Skin epidermis (tissue), 12 donors: Measurements from ENCODE around the gene TIAL1.

Experiments
- H3K27ac ChIP-seq, 21 experiments: fragments of 200-600 bp; sonication (generic) in 11 of 21; one replicate each; pipeline ENCODE4 v1.5.0; 2020; ENCODE audit warnings: mild to moderate bottlenecking in 3 of 21, inconsistent platforms in 2 of 21, moderate library complexity in 2 of 21
- H3K4me3 ChIP-seq, 7 experiments: fragments of 200-600 bp; sonication (generic) in 2 of 7; one replicate each; pipeline ENCODE4 v1.5.0; 2020; ENCODE audit warnings: inconsistent platforms in 2 of 7, mild to moderate bottlenecking in 2 of 7, moderate library complexity in 1 of 7

TIAL1 gene

DNA sequence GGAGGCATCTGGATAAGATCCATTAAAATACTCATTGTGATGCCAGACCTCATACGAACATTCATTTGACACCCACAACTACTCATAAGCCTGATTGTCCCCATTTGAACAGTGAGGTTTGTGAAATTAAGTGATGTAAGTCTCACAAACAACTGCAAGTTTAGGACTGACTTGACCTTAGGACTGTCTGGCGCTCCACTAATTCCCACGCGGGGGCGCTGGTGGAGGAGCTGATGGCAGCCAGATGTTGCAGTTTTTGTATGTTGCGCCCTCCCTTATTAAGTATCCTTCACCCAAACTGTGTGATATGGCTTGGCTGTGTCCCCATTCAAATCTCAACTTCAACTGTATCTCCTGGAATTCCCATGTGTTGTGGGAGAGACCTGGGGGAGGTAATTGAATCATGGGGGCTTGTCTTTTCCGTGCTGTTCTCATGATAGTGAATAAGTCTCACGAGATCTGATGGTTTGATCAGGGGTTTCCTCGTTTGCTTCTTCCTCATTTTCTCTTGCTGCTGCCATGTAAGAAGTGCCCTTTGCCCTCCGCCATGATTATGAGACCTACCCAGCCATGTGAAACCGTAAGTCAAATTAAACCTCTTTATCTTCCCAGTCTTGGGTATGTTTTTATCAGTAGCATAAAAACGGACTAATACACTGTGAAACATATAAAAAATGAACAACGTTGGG, 20.3 kb upstream of the TIAL1 start:
- H3K27ac ChIP-seq = no peak overlapping the region
- H3K4me3 ChIP-seq = no peak overlapping the region

DNA sequence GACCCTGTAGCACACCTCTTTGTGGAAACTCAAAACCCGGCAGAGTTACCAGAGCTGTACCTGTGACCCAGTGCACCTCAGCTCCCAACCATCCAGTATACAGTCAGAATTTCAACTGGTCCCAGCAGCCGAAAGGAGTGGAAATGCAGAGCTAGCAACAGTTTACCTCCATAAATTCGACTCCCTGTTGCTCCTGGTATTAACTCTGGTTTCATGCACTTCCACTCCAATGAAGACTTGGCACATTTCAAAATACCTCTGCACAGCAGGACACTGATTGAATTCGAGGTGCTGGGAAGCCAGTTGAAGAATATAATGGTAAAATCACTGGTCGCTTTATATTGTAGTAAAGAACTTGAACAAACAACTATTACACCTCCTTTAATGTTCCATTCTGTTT, 17.9 kb upstream of the TIAL1 start:
- no peak overlapping the region for H3K27ac ChIP-seq

DNA sequence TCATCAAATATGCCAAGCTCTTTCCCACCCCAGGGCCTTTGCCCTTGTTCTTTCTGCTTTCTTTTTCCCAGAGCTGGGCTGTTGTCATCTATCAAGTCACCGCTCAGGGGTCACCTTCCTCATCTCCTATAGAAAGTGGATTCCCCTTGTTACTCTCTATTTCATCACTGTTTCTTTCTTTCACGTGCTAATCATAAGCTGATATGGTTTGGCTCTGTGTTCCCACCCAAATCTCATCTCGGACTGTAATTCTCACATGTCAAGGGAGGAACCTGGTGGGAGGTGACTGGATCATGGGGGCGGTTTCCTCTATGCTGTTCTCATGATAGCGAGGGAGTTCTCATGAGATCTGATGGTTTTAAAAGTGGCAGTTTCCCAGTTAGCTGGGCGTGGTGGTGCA, 17.0 kb upstream of the TIAL1 start:
- H3K4me3 ChIP-seq = no peak overlapping the region

More for the DNA sequence above, 17.9 kb upstream of the TIAL1 start:
- no peak overlapping the region for H3K4me3 ChIP-seq

DNA sequence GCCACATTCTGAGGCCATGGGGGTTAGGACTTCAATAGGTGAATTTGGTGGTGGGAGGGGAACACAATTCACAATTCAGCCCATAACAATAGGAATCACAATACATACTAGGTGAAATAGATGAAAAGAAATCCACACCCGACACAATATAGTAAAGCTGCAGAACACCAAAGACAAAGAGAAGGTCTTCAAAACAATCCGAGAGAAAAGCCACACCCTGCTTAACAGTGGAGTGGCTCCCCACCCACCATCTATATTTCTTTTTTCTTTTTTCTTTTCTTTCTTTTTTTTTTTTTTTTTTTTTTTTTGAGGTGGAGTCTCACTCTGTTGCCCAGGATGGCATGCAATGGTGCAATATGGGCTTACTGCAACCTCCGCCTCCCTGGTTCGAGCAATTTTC, 14.7 kb upstream of the TIAL1 start:
- no peak overlapping the region for H3K4me3 ChIP-seq
- no peak overlapping the region for H3K27ac ChIP-seq

More for the DNA sequence above, 17.0 kb upstream of the TIAL1 start:
- H3K27ac ChIP-seq = no peak overlapping the region

DNA sequence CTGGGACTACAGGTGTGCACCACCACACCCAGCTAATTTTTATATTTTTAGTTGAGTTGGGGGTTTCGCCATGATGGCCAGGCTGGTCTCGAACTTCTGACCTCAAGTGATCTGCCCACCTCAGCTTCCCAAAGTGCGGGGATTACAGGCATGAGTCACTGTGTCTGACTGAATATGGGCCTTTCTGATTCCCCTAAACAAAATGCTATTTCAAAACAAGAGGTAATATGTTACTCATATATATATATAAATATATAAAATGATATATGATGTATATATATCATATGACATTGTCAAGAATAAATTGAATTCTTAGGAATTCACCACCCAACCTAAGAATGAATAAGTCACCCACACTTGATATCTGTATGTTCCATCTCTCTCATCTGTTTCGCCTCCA, 12.8 kb upstream of the TIAL1 start:
- Histone ChIP-seq H3K4me3 (no peak overlapping the region), H3K27ac (no peak overlapping the region)

DNA sequence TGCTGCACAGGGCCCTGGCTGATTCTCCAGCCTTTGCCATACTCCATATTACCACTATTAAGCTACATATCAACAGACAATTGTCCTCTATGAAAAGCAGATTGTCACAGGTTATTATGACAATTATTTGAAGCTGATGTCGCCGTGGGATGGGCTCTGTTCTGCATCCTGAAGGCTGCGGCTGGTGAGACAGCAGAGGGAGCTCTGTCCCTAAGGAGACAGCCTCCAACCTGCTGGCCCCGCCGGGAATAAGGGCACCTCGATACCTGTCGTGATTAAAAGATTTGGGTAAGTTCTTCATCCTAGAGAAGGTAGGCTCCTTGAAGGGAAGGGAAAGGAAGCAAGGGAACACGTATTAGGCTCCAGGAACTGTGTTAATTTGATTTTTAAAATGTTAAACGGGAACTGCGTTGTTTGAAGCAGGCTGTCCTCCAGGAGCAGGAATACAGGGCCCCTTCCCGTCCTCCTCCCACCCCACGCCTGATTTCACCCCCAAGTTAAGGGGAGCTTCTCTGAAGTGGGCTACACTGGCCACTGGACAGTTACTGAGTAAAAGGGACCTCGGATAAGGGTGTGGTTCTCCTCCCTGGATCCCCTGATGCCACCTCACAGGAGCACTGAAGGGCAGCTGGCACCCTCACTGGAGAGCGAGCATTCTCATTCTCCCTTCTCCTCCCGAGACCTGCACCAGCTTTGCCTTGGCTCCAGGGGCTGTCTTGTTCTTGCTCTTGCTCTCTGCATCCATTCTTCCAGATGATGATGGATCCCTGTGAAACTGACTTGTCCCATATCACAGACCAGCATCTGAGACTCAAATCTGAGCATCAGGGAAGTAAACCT, 11.8 kb upstream of the TIAL1 start:
- Histone ChIP-seq H3K27ac (no peak overlapping the region), H3K4me3 (no peak overlapping the region)

DNA sequence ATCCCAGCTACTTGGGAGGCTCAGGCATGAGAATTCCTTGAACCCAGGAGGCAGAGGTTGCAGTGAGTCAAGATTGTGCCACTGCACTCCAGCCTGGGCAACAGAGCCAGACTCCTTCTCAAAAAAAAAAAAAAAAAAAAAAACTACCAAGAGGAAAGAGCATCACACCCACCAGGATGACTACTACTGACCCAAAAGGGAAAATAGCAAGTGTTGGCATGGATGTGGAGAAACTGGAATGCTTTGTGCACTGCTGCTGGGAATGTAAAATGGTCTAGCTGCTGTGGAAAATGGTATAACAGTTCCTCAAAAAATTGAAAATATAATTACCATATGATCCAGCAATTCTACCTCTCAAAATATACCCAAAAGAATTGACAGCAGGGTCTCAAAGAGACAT, 7.7 kb upstream of the TIAL1 start:
- no peak overlapping the region for H3K4me3 ChIP-seq
- H3K27ac ChIP-seq = no peak overlapping the region

DNA sequence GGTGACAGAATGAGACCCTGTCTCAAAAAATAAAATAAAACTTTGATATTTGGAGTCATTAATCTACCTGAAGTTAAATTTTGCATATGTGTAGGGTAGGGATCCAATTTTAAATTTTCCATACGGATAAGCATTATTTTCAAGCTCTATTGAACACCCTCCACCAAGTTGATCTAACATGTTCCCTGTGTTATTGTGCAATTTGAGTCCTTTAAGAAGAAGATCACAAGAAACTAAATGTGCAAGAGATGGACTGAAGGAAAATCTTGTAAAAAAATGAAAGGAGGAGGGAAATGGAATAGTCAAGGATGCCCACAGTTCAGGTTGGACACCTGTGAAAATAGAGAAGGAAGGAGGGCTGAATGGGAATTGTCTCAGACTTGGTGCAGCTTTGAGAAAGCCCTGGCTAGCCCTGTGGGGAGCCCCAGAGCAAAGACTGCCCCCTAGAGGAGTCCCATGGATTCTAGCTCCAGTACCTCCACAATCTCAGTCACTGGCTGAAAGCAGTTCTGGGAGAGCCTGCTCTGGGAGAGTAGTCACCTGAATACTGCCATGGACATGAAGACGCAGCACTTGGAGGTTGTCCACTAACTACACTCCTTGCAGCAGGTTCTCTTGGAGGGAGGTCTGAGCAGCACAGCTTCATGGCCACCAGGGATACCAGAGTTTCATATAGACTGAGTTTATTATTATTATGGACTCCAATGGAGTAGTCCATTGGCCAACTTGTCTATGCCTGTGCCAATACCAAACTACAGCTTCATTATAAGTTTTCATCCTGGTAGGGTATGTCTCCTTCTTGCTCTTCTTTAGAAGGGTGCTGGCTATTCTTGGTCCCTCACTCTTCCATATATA, 5.7 kb upstream of the TIAL1 start:
- no peak overlapping the region for H3K27ac ChIP-seq
- no peak overlapping the region for H3K4me3 ChIP-seq

DNA sequence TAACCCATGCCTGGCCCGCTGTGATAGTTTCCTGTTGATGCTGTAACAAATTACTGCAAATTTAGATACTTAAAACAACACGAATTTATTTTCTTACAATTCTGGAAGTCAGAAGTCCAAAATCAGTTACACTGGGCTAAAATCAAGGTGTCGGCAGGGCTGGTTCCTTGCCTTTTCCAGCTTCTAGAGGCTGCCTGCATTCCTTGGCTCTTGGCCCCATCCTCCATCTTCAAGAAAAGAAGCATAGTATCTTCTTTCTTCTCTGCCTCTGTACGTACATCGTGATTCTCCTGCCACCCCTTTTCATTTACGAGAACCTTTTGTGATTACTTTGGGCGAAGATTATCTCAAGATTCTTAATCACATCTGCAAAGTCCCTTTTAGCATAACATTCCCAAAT, 1.6 kb upstream of the TIAL1 start:
- Histone ChIP-seq H3K27ac (no peak overlapping the region), H3K4me3 (no peak overlapping the region)

DNA sequence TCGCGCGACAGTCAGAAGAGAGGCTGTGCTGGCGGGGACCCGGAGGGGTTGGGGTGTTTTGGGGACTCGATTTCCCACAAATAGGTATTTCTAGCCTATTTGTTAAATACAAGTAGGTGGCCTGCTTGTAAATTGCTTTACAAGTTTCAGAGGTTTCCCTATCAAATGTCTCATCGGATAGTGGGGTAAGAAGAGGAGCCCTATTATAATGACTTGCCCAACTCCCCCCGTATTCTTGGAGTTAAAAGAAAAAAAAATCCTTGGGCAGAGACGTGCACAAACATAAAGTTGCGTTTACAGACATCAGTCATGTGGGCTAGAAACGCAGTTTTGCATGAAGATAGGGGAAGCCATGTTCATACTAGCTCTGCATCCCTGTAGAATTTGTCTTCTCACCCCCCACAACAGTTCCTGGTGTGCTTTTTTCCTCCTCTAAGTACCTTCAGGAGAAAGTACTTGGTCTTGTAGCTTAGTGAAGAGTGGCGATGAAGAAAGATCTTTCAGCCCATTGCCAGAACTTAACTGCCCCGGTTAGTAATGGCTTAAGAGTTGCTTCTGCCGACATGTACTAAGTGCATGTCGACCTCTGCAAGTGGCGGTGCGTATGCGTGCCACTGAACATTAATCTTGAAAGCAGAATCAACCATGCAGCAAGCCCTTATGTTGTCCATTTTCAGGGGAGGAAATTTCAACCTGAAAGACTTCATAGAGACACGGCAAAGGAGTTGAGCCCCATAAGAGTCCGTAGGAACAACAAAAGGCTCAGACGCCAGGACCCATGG, 832 bp upstream of the TIAL1 start:
- Histone ChIP-seq H3K27ac (peak overlapping the region in 18 of 21 experiments; percentile 57 to 99 (median 98)), H3K4me3 (peak overlapping the region; percentile 73 to 94 (median 82))

DNA sequence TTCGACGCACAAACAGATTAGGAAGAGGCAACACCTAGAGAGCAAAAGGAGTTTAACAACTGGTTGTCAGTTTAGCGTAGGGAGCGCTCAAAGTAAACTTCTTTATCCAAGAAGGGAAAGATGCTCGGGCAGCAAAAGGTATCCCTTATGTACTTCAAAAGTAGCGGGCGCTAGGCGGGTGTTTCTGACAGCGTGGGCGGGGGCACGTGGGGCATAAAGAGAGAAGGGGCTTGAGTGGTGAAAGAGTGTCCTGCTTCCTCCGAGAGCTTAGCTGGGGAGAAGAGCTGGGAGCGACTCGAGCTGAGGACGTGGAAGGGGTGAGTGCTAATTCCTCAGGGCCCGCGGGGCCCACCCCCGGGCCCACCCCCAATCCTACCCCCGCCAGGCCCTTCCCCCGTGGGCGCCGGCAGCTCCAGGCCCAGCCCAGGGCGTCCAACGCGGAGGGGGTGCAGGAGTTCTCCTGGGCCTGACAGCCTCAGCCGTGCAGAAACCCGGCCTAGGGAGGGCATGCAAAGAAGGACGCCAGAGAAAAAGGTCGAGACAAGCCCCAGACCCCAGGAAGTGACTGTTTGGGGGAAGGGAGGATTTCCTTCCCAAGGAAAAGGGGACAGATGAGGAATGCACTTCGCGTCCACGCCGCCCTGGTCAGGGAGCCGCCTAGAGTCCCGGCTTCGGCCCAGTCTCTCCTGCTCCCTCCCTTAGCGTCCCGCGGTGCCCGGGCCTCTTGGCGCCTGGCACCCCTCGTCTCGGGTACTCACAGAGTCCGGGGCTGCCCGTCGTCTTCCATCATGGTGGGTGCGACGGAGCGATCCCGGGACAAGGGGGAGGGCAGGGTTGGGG, 868 bp downstream of the TIAL1 start:
- Histone ChIP-seq H3K4me3 (peak overlapping the region; percentile 73 to 94 (median 82)), H3K27ac (peak overlapping the region; percentile 86 to 99 (median 97))

DNA sequence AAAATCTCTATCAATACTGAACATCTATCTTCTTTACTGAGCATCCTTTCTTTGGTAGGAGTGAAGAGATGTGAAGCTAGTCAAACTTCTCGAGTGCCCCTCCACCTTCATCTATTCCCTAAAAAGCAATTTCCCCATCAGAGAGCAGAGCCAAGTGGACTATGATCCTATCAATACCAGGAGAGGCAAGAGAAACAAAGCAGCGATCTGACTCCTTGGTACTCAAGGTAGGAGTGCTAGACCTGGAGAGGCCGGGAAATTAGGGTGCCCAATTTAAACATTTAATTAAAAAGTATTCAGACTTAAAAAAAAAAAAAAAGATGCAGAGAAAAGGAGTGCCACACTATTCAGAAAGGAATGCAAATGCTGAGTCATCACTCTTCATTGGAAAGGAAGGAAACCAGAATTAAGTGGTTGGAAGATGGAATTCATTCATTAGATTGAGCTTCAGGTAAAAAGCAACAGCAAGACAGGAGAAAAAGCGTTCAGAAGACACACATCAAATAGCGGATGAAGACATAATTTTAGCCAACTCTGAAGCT, 1.6 kb downstream of the TIAL1 start:
- H3K27ac ChIP-seq = peak overlapping the region in 20 of 21 experiments; percentile 86 to 99 (median 98)

DNA sequence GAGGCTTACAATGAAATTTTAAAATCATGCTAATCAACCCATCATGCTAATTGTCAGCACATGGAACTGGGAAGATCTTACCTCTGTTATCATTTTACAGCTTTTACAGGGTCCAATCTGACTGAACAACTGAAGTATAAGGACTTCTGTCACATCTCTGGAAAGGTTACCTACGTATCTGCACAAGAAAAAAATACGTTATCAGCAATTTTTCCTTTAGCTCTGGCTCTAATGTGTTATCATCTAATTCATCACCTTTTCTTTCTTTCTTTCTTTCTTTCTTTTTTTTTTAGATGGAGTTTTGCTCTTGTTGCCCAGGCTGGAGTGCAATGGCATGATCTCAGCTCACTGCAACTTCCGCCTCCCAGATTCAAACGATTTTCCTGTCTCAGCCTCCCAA, 8.7 kb downstream of the TIAL1 start:
- Histone ChIP-seq H3K4me3 (no peak overlapping the region), H3K27ac (no peak overlapping the region)

More for the DNA sequence above, 1.6 kb downstream of the TIAL1 start:
- H3K4me3 ChIP-seq = peak overlapping the region; percentile 73 to 94 (median 82)

DNA sequence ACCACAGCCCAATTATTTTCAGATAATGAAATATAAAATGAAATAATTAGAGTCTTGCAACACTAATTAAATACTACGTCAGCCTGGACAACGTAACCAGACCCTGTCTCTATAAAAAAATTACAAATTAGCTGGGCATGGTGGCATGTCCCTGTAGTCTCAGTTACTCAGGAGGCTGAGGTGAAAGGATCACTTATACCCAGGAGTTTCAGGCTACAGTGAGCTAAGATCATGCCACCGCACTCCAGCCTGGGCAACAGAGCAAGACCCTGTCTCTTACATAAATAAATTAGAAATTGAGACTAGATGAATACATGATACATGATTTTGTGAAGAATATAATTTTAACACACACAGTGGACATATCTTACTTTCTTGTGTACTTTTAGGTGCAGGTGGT, 18.4 kb downstream of the TIAL1 start:
- no peak overlapping the region for H3K4me3 ChIP-seq
- no peak overlapping the region for H3K27ac ChIP-seq

DNA sequence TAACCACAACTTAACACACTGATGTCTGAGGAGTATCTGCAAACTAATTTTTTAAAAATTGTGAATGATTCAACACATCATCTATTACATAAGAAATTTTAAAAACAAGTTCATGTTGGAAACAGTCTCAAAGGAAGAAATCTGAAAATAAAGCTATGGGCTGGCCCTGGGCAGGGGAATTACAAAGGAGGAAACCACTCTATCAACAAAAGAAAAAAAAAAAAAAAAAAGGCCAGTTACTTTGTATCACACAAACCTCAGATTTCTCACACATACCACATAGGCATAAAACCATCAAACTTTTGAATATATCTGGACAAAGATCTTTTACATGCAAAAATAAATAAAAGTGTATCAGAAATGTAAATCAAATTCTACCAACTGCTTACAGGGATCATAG, 20.8 kb downstream of the TIAL1 start:
- peak overlapping the region in 1 of 21 experiments; percentile 20 for H3K27ac ChIP-seq
- H3K4me3 ChIP-seq = no peak overlapping the region

DNA sequence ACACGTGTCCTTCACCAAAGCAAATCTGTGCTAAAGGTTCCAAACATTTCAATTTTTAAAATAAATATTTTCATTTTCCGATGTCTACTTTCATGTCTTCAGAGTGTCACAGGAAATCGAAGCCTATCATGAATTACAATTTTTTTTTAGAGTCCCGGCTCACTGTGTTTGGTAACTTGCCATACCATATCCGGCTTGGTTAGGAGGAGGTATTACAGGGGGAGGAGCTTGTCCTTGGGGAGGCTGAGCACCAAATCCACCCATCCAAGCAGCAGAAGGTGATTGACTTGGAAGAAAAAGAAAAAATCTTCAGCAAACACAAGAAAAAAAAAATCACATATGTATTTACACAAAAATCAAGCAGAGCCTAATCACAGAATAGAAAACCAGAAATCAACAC, 21.3 kb downstream of the TIAL1 start:
- Histone ChIP-seq H3K27ac (peak overlapping the region in 1 of 21 experiments; percentile 20), H3K4me3 (no peak overlapping the region)

DNA sequence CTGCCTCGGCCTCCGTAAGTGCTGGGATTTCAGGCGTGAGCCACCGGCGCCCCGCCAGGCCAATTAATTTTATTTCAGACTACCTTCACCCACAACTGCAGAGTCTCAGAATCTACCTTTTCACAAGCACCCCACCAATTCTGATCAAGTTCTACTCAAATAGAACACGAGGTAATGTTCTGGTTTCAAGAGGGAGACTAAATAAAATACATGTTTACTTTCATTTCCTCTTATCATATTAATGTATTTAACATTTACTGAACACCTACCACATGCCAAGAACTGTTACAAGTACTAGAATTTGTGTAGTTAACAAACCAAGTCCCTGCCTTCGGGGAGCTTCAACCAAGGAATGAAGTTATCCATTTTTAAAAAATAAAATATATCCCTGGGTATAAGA, 28.8 kb downstream of the TIAL1 start:
- H3K27ac ChIP-seq = no peak overlapping the region
- no peak overlapping the region for H3K4me3 ChIP-seq

DNA sequence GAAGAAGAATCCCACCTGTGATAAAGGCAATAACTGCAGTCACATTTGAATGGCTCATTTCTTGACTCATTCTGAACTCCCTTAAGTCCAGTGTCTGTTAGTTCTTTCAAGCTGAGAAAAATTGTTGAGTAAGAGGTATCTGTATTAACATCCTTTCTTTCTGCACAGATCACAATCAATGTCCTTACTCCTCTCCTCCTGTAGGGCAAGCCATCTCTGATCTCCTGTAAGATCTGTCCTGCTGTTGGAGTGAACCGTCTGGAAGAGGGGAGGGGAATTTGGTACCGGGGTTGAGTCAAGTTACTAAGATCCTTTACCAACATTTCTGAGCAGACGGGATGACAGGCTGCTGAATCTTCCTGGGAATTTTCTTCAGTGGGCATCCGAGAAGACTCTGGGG, 34.7 kb downstream of the TIAL1 start:
- no peak overlapping the region for H3K4me3 ChIP-seq
- no peak overlapping the region for H3K27ac ChIP-seq
